Duodenal mucosa (tissue), 2 donors: Measurements from ENCODE around the gene SAA4.
"Not testable (repeated sequence)": the region's sequence is repeated elsewhere in the genome, so short reads cannot be mapped to it uniquely, and the experiment has no call there.

Source experiments
- H3K27ac ChIP-seq: one replicate; pipeline ENCODE4 v1.7.0; 2013; ENCODE audit warnings: low read depth, low read length
- H3K27me3 ChIP-seq, 2 donors: one replicate each; pipeline ENCODE4 v1.7.0; 2013; ENCODE audit warnings: low read length in 2 of 2, control low read depth in 1 of 2; ENCODE audit not compliant: insufficient read depth in 2 of 2, control insufficient read depth in 1 of 2
- H3K36me3 ChIP-seq, 2 donors: one replicate each; pipeline ENCODE4 v1.7.0; 2013; ENCODE audit warnings: low read length in 2 of 2, control low read depth in 1 of 2; ENCODE audit not compliant: insufficient read depth in 2 of 2, control insufficient read depth in 1 of 2
- H3K4me1 ChIP-seq, 2 donors: one replicate each; pipeline ENCODE4 v1.7.0; 2013; ENCODE audit warnings: low read length in 2 of 2, control low read depth in 1 of 2; ENCODE audit not compliant: insufficient read depth in 2 of 2, control insufficient read depth in 1 of 2
- H3K4me3 ChIP-seq, 2 donors: one replicate each; pipeline ENCODE4 v1.7.0; 2013; ENCODE audit warnings: low read length in 2 of 2, low read depth in 1 of 2
- H3K9ac ChIP-seq, 2 donors: one replicate each; pipeline ENCODE4 v1.7.0; 2013; ENCODE audit warnings: low read length in 2 of 2, low read depth in 1 of 2
- H3K9me3 ChIP-seq, 2 donors: one replicate each; pipeline ENCODE4 v1.7.0; 2013; ENCODE audit warnings: low read length in 2 of 2, control low read depth in 1 of 2; ENCODE audit not compliant: control insufficient read depth in 1 of 2

The SAA4 gene

GRCh38 chr11:18236664-18237356 is at the start of gene SAA4:
Gene SAA4 (minus strand): TSS chr11:18236802. CDS start chr11:18235926, 876 bp downstream.
- no peak within 1 kb of the TSS for H3K9ac ChIP-seq
- H3K9me3 ChIP-seq, result no peaks in the 10 kb centered on the region
- H3K4me3 ChIP-seq, result no peak within 1 kb of the TSS
- H3K36me3 ChIP-seq, result no peaks in the 10 kb centered on the region
- H3K4me1 ChIP-seq, result no peaks in the 10 kb centered on the region
- H3K27me3 ChIP-seq, result no peaks in the 10 kb centered on the region
- no peak within 1 kb of the TSS for H3K27ac ChIP-seq

- no peaks in the 10 kb centered on the region for H3K27me3 ChIP-seq
- no peaks in the 10 kb centered on the region for H3K4me1 ChIP-seq
- H3K9ac ChIP-seq, result no peak overlapping the region
- H3K4me3 ChIP-seq, result no peak overlapping the region
- no peaks in the 10 kb centered on the region for H3K9me3 ChIP-seq
- no peak overlapping the region for H3K27ac ChIP-seq
- peaks cover 31 to 58% of the 10 kb centered on the region in 2 donors for H3K36me3 ChIP-seq
Measured at GRCh38 chr11:18285841-18286240, 49.2 kb upstream of the SAA4 start.

GRCh38 chr11:18282626-18283025 is 46.0 kb upstream of the SAA4 start:
- no peak overlapping the region for H3K4me3 ChIP-seq
- H3K9ac ChIP-seq, result no peak overlapping the region
- H3K9me3 ChIP-seq, result no peaks in the 10 kb centered on the region
- no peaks in the 10 kb centered on the region for H3K27me3 ChIP-seq
- no peaks in the 10 kb centered on the region for H3K4me1 ChIP-seq
- H3K36me3 ChIP-seq, result peaks cover 25 to 49% of the 10 kb centered on the region in 2 donors
- no peak overlapping the region for H3K27ac ChIP-seq

GRCh38 chr11:18280438-18281045 is 43.9 kb upstream of the SAA4 start:
- Histone ChIP-seq H3K4me3 (no peak overlapping the region), H3K9ac (no peak overlapping the region), H3K27ac (no peak overlapping the region), H3K9me3 (no peaks in the 10 kb centered on the region), H3K27me3 (no peaks in the 10 kb centered on the region), H3K4me1 (no peaks in the 10 kb centered on the region), H3K36me3 (peaks cover 12 to 32% of the 10 kb centered on the region in 2 donors)

GRCh38 chr11:18277565-18278271 is 41.1 kb upstream of the SAA4 start:
- no peaks in the 10 kb centered on the region for H3K4me1 ChIP-seq
- no peak overlapping the region for H3K4me3 ChIP-seq
- no peaks in the 10 kb centered on the region for H3K9me3 ChIP-seq
- H3K27ac ChIP-seq, result no peak overlapping the region
- H3K27me3 ChIP-seq, result no peaks in the 10 kb centered on the region
- no peak overlapping the region for H3K9ac ChIP-seq
- peaks cover 12 to 23% of the 10 kb centered on the region in 2 donors for H3K36me3 ChIP-seq

GRCh38 chr11:18271206-18271605 is 34.6 kb upstream of the SAA4 start:
- H3K27me3 ChIP-seq, result no peaks in the 10 kb centered on the region
- H3K4me1 ChIP-seq, result peaks cover 0 to 4% of the 10 kb centered on the region in 2 donors
- no peak overlapping the region for H3K4me3 ChIP-seq
- no peak overlapping the region for H3K9ac ChIP-seq
- no peaks in the 10 kb centered on the region for H3K36me3 ChIP-seq
- H3K9me3 ChIP-seq, result no peaks in the 10 kb centered on the region
- no peak overlapping the region for H3K27ac ChIP-seq

GRCh38 chr11:18270102-18270501 is 33.5 kb upstream of the SAA4 start:
- no peak overlapping the region for H3K27ac ChIP-seq
- no peak overlapping the region for H3K4me3 ChIP-seq
- no peaks in the 10 kb centered on the region for H3K9me3 ChIP-seq
- no peaks in the 10 kb centered on the region for H3K36me3 ChIP-seq
- H3K4me1 ChIP-seq, result peaks cover 0 to 4% of the 10 kb centered on the region in 2 donors
- no peaks in the 10 kb centered on the region for H3K27me3 ChIP-seq
- H3K9ac ChIP-seq, result no peak overlapping the region

GRCh38 chr11:18269252-18269651 is 32.6 kb upstream of the SAA4 start:
- H3K4me3 ChIP-seq, H3K9me3 ChIP-seq, H3K27ac ChIP-seq, H3K9ac ChIP-seq, H3K36me3 ChIP-seq, H3K4me1 ChIP-seq, H3K27me3 ChIP-seq: not testable (repeated sequence)

GRCh38 chr11:18267335-18268133 is 30.9 kb upstream of the SAA4 start:
- not testable (repeated sequence) for H3K9me3 ChIP-seq, H3K36me3 ChIP-seq, H3K9ac ChIP-seq, H3K27me3 ChIP-seq, H3K27ac ChIP-seq, H3K4me1 ChIP-seq, H3K4me3 ChIP-seq

GRCh38 chr11:18265949-18266348 is 29.3 kb upstream of the SAA4 start, which contains the start of gene SAA1:
Gene SAA1 (plus strand): TSS chr11:18266264. CDS start chr11:18266888, 624 bp downstream.
- Histone ChIP-seq H3K4me3 (no peak within 1 kb of the TSS), H3K27me3 (no peaks in the 10 kb centered on the region), H3K9ac (no peak within 1 kb of the TSS), H3K27ac (no peak within 1 kb of the TSS), H3K4me1 (peaks cover 0 to 4% of the 10 kb centered on the region in 2 donors), H3K36me3 (no peaks in the 10 kb centered on the region), H3K9me3 (no peaks in the 10 kb centered on the region)
